Colonic mucosa (tissue), 4 donors: ENCODE results near the gene GFOD1. TPM values are rescaled to one million over a fixed set of nuclear protein-coding genes. Genes with fewer than 3 reads are reported as not detected.

Experiments
- DNase-seq: peaks from one replicate; pipeline ENCODE4 v3.0.0-alpha.2; 2020
- H3K27ac ChIP-seq: fragments of 200-600 bp; one replicate; pipeline ENCODE4 v1.8.0; 2021
- H3K27me3 ChIP-seq: fragments of 200-600 bp; one replicate; pipeline ENCODE4 v1.8.0; 2021
- H3K36me3 ChIP-seq: fragments of 200-600 bp; one replicate; pipeline ENCODE4 v1.8.0; 2021
- H3K4me1 ChIP-seq: fragments of 200-600 bp; one replicate; pipeline ENCODE4 v1.8.0; 2021; ENCODE audit warnings: mild to moderate bottlenecking
- H3K4me3 ChIP-seq: fragments of 200-600 bp; one replicate; pipeline ENCODE4 v1.8.0; 2021
- H3K9ac ChIP-seq, 2 donors: one replicate each; pipeline ENCODE4 v1.7.0; 2013; ENCODE audit warnings: control low read depth in 2 of 2, low read depth in 2 of 2, low read length in 2 of 2
- H3K9me3 ChIP-seq: fragments of 200-600 bp; one replicate; pipeline ENCODE4 v1.8.0; 2021
- CTCF ChIP-seq: fragments of 200-600 bp; IDR thresholded peaks from one replicate; pipeline ENCODE4 v1.8.0; 2022; ENCODE audit warnings: antibody characterized with exemption, mild to moderate bottlenecking
- intact Hi-C: fragments of 100-400 bp; cut with DNase I; formaldehyde crosslinking; loops from one replicate; pipeline ENCODE4 v1.14.1; 2022
- total RNA-seq, 2 donors: library from RNA; stranded (reverse); fragmentation: NEBNext Ultra II Directional in 1 of 2; extraction: Animal tissue kit (Norgen Biotek cat#: 25700) in 1 of 2; gene quantifications; one replicate each; pipeline ENCODE4 v1.2.1, GENCODE V29; 2021
- donor health status: healthy.
- donor health status: DM: no; HTN: no; CAD: no.
- donor health status: DM: no; HTN: no; CAD: no.

GFOD1 gene
- total RNA-seq, 2 donors from 2014 or later = 6.9 to 7.6 TPM

- Histone ChIP-seq H3K36me3 (no peaks in the 10 kb centered on the region), H3K4me1 (no peaks in the 10 kb centered on the region), H3K9me3 (no peaks in the 10 kb centered on the region), H3K4me3 (no peak overlapping the region), H3K9ac (peak overlapping the region in 1 of 2 donors; percentile 23), H3K27me3 (no peaks in the 10 kb centered on the region), H3K27ac (no peak overlapping the region)
- no peak for DNase-seq
- intact Hi-C loops = no loop called here
- no peak for TF ChIP-seq CTCF
Measured at GRCh38 chr6:13484138-13484708, 3.2 kb downstream of the GFOD1 start.

GRCh38 chr6:13480631-13481501, 6.5 kb downstream of the GFOD1 start:
- H3K36me3 ChIP-seq = no peaks in the 10 kb centered on the region
- no peak overlapping the region for H3K4me3 ChIP-seq
- no peaks in the 10 kb centered on the region for H3K9me3 ChIP-seq
- no peak overlapping the region for H3K9ac ChIP-seq
- no peak overlapping the region for H3K27ac ChIP-seq
- DNase-seq = no peak
- no peak for TF ChIP-seq CTCF
- H3K4me1 ChIP-seq = no peaks in the 10 kb centered on the region
- intact Hi-C loops = no loop called here
- no peaks in the 10 kb centered on the region for H3K27me3 ChIP-seq

GRCh38 chr6:13479971-13480434, 7.4 kb downstream of the GFOD1 start:
- DNase-seq = no peak
- H3K36me3 ChIP-seq = no peaks in the 10 kb centered on the region
- H3K27ac ChIP-seq = no peak overlapping the region
- no peak overlapping the region for H3K4me3 ChIP-seq
- no peaks in the 10 kb centered on the region for H3K27me3 ChIP-seq
- H3K9ac ChIP-seq = no peak overlapping the region
- no peak for TF ChIP-seq CTCF
- intact Hi-C loops = no loop called here
- H3K4me1 ChIP-seq = no peaks in the 10 kb centered on the region
- H3K9me3 ChIP-seq = no peaks in the 10 kb centered on the region

- H3K27me3 ChIP-seq = no peaks in the 10 kb centered on the region
- DNase-seq = no peak
- H3K4me3 ChIP-seq = no peak overlapping the region
- H3K27ac ChIP-seq = no peak overlapping the region
- H3K36me3 ChIP-seq = no peaks in the 10 kb centered on the region
- no peaks in the 10 kb centered on the region for H3K9me3 ChIP-seq
- H3K4me1 ChIP-seq = no peaks in the 10 kb centered on the region
- TF ChIP-seq CTCF = no peak
- no peak overlapping the region for H3K9ac ChIP-seq
- intact Hi-C loops = no loop called here
Measured at GRCh38 chr6:13479206-13479800, 8.1 kb downstream of the GFOD1 start.

GRCh38 chr6:13478525-13478966, 8.9 kb downstream of the GFOD1 start:
- TF ChIP-seq CTCF = no peak
- DNase-seq = no peak
- Histone ChIP-seq H3K9me3 (no peaks in the 10 kb centered on the region), H3K27ac (no peak overlapping the region), H3K4me3 (no peak overlapping the region), H3K36me3 (no peaks in the 10 kb centered on the region), H3K4me1 (no peaks in the 10 kb centered on the region), H3K9ac (no peak overlapping the region), H3K27me3 (no peaks in the 10 kb centered on the region)
- intact Hi-C loops = no loop called here
